IPS-11a (cell line): Measurements from ENCODE around the gene PPFIA2.
"Not testable (repeated sequence)": the region's sequence is repeated elsewhere in the genome, so short reads cannot be mapped to it uniquely, and the experiment has no call there.

Experiments
- H3K4me3 ChIP-seq: one replicate; pipeline ENCODE4 v1.5.1; 2013; ENCODE audit warnings: low read depth, low read length, control low read depth

Gene PPFIA2

DNA sequence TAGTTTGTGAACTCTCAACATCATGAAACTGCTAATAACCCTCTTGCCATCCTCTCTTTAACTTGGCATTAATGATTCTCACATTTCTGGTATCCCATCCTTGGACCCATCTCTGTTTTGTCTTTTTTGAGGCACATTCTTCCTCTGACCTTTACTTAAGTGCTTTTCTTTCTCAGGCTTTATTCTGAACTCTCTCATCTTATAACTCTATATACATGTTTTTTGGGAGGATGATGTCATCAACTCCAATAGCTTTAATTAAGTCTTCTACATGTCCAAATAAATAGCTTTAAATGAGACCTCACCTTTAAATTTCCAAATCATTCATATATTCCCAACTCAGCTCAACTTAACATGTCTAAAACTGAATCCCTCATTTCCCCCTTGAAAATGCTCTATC is 88.4 kb downstream of the PPFIA2 start:
- no peak overlapping the region for H3K4me3 ChIP-seq

- no peak overlapping the region for H3K4me3 ChIP-seq
Observed at GRCh38 chr12:81668475-81668874, 90.7 kb downstream of the PPFIA2 start.

DNA sequence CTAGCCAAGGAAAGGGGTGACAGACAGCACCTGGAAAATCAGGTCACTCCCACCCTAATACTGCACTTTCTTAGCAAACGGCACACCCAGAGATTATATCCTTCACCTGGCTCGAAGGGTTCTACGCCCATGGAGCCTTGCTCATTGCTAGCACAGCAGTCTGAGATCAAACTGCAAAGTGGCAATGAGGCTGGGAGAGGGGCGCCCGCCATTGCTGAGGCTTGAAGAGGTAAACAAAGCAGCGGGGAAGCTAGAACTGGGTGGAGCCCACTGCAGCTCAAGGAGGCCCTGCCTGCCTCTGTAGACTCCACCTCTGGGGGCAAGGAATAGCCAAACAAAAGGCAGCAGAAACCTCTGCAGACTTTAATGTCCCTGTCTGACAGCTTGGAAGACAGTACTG is 99.8 kb downstream of the PPFIA2 start:
- not testable (repeated sequence) for H3K4me3 ChIP-seq

GRCh38 chr12:81644503-81644902 is 114.6 kb downstream of the PPFIA2 start:
- H3K4me3 ChIP-seq = no peak overlapping the region

- no peak overlapping the region for H3K4me3 ChIP-seq
Observed at GRCh38 chr12:81639196-81639595, 120.0 kb downstream of the PPFIA2 start.

GRCh38 chr12:81633127-81633526 is 126.0 kb downstream of the PPFIA2 start:
- H3K4me3 ChIP-seq = no peak overlapping the region

- H3K4me3 ChIP-seq = no peak overlapping the region
Observed at GRCh38 chr12:81627336-81628189, 131.6 kb downstream of the PPFIA2 start.

GRCh38 chr12:81626406-81626805 is 132.7 kb downstream of the PPFIA2 start:
- H3K4me3 ChIP-seq = no peak overlapping the region

DNA sequence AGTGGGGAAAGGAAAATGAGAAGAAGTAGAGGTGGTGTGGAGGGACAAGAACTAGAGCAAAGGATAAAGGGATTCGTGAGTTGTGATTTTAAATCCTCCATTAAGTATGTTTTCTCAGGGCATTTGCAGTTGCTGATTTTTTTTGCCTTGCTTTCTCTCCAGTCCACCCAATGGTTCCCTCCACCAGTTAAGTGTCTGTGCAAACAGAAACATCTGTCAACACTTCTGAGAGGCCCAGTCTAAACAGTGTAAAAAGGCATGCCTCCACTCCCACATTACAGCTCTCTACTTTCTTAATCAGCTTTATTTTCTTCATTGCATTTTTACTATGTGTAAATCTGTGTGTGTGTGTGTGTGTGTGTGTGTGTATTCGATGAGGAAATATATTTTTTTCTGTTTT is 141.2 kb downstream of the PPFIA2 start:
- H3K4me3 ChIP-seq = no peak overlapping the region

GRCh38 chr12:81615026-81615588 is 144.0 kb downstream of the PPFIA2 start:
- H3K4me3 ChIP-seq = no peak overlapping the region

GRCh38 chr12:81610955-81611889 is 147.9 kb downstream of the PPFIA2 start:
- H3K4me3 ChIP-seq = no peak overlapping the region

- H3K4me3 ChIP-seq = no peak overlapping the region
Observed at GRCh38 chr12:81597928-81598604, 161.1 kb downstream of the PPFIA2 start.

DNA sequence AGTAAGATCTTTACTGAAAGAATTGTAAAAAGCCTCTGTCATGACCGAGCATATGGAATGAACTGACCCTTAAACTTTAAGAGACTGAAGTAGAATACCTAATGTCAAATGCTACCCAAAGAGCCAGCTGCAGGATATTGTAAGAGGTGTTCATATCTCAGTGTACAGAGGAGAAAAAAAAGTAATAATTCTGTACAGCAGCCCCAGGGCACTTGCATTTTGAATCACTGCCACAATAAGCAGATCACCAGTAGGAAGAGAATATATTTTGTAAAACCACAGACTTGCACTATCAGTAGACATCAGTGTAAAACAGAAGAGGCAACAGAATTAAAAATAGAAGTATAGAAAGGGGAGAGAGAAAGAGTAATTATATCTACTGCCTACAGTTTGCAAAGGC is 162.6 kb downstream of the PPFIA2 start:
- H3K4me3 ChIP-seq = no peak overlapping the region

DNA sequence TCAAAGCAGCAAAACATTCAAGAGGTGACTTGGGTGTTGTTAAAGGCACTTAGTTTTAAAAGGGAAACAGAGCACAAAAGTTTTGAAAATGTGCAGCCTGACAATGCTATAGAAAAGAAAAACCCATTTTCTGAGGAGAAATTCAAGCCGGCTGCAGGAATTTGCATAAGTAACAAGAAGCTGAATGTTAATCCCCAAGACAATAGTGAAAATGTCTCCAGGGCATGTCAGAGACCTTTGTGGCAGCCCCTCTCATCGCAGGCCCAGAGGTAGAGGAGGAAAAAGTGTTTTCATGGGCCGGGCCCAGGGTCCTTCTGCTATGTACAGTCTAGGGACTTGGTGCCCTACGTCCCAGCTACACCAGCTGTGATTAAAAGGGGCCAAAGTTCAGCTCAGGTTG is 167.9 kb downstream of the PPFIA2 start:
- H3K4me3 ChIP-seq = no peak overlapping the region

GRCh38 chr12:81590703-81591102 is 168.4 kb downstream of the PPFIA2 start:
- H3K4me3 ChIP-seq = not testable (repeated sequence)

DNA sequence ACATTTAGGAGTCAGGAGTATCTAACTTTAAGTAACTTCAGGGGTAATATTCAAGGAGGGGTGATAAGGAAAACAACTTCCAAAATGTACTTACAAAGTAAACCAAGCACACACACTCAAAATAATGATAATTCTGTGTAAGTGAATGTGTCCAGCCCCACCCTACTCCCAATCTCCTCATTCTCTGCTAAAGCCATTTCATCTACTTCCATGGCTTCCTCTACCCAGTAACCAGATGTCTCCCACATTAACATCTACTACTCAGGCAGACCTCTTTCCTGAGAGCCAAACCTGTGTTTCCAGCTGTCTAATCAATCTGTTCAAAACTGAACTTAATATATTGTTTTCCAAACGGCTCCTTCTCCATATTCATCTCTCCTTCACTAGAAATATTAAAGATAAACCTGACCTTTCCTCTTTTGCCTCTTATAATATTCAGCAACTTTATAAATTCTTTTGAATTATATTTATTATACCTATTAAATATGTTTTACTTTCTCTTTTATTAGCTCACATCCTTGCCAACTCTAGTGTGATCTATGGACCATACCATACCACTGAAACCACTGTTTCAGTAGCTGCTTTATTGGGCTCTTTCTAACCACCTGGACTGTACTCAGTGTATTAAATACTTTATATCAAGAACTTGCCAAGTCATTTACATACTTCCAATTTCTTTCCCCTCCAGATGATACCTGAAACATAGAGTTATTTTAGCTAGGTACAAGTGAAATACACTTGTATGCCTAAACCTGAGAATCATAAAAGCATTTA is 170.7 kb downstream of the PPFIA2 start:
- no peak overlapping the region for H3K4me3 ChIP-seq

DNA sequence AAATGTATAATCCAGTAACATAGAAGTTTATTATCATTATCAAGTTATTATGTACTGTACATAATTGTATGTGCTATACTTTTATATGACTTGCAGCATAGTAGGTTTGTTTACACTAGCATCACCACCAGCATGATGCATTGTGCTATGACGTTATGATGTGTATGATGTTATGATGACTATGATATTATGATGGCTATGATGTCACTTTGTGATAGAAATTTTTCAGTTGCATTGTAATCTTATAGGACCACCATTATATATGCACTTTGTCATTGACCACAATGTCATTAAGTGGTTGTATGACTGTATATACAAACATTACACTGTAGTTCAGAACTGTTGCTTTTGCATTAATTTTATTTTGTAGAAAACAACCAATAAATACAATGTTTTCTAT is 173.4 kb downstream of the PPFIA2 start:
- no peak overlapping the region for H3K4me3 ChIP-seq

DNA sequence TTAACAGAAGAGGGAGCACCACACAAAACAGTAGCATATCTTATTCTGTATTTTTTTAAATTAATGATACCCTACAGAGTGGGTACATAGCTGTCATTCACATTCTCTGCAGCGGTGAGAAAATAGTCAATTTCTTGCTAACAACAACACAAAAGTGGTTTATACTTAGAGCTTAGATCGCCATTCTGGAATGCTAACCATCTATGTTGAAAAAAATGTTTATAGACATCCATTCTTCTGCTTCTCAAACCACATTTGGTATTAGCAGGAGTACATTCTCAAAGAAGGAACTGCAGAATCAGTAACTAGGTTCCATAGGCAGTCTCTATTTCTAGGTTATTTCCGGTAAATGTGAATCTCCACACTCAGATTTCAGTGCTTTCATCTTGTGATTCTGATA is 185.9 kb downstream of the PPFIA2 start:
- no peak overlapping the region for H3K4me3 ChIP-seq

GRCh38 chr12:81572411-81572810 is 186.7 kb downstream of the PPFIA2 start:
- no peak overlapping the region for H3K4me3 ChIP-seq

- H3K4me3 ChIP-seq = no peak overlapping the region
Observed at GRCh38 chr12:81570234-81570633, 188.9 kb downstream of the PPFIA2 start.
